Tibial nerve (tissue), 3 donors: ENCODE data around the gene CPA4.

Experiments
- CTCF ChIP-seq, 5 experiments: fragments of 200-600 bp in 3 of 5; fragments of 450-650 bp in 2 of 5; sonication (generic) in 3 of 5; IDR thresholded peaks; one replicate each; pipeline ENCODE4 v1.5.1; 2016 to 2019; ENCODE audit warnings: antibody characterized with exemption in 5 of 5, mild to moderate bottlenecking in 3 of 5, moderate library complexity in 2 of 5
- POLR2A ChIP-seq, 2 donors: fragments of 450-650 bp; IDR thresholded peaks; one replicate each; pipeline ENCODE4 v1.6.1; 2017; ENCODE audit warnings: antibody characterized with exemption in 2 of 2, mild to moderate bottlenecking in 2 of 2, moderate library complexity in 2 of 2

DNA sequence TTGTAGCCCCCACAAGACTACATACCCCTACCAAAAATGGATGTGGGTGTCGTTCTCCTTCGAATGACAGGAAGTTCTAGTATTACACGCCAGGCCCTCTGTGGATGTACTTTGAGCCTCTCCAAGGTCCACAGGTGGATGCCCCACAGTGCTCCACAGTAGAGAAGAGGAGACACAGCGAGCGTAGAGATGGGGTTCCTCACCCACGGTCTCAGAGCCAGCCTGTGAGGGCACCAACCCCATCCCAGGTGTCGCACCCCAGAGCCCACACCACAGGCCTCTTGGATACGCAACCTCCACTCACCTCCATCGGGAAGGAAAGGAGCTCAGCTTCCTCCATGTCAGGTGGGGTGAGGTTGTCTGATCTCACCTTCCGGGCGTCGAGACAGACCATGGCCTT is 54.0 kb downstream of the CPA4 start:
- no peak for TF ChIP-seq CTCF (IDR thresholded peaks at IDR 0.05)
- TF ChIP-seq POLR2A (IDR thresholded peaks at IDR 0.05) = no peak
